HS-5 (cell line): Measurements from ENCODE around the gene TLK1.
"Not testable (repeated sequence)": the region's sequence is repeated elsewhere in the genome, so short reads cannot be mapped to it uniquely, and the experiment has no call there.

ENCODE experiments used
- DNase-seq: peaks from one replicate; pipeline ENCODE4 v3.0.0-alpha.2; 2012; ENCODE audit warnings: low read depth

The TLK1 gene

DNA sequence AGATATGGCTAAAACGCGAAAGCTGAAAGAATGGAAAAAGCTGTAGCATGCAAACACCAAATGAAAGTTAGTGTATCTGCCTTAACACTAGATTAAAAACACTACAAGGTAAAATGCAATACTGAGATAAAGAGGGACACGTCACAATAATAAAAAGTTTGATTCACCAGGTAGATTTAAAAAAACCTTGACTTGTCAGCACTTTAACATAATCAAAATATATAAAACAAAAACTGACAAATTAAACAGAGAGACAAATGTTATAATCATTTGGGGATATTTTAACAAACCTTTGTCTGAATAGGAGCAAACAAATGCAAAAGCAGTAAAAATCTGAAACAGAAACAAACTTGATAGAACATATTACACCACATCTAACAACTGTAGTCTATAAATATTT is 18.3 kb downstream of the TLK1 start:
- no peak for DNase-seq

DNA sequence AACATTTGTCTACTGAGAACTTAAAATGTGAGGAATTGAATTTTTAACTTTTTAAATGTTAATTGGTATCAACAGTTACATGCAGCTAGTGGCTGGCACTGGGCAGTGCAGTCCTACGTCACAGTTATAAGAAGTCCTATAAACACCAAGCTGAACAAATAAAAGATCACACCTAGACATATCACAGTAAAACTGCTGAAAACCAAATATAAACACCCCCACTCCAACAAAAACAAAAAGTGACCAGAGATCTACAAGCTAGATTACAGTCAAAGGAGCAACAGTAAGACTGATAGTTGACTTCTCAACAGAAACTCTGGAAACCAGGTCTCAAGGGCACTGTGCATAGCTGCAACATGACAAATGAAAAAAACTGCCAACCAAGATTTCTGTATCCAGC is 19.4 kb downstream of the TLK1 start:
- DNase-seq: no peak

GRCh38 chr2:171139860-171140259 is 20.8 kb downstream of the TLK1 start:
- no peak for DNase-seq

- no peak for DNase-seq
Observed at GRCh38 chr2:171136024-171136423, 24.7 kb downstream of the TLK1 start.

GRCh38 chr2:171134624-171135230 is 26.0 kb downstream of the TLK1 start:
- no peak for DNase-seq

DNA sequence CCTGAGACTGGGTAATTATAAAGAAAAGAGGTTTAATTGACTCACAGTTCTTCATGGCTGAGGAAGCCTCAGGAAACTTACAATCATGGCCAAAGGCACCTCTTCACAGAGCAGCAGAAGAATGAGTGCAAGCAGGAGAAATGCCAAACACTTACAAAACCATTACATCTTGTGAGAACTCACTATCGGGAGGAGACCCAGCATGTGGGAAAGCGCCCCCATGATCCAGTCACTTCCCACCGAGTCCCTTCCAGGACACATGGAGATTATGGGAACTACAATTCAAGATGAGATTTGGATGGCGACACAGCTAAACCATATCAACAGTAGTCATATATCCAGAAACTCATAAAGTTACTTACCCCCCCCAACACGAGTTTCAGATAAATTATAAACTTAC is 28.6 kb downstream of the TLK1 start:
- DNase-seq: no peak

DNA sequence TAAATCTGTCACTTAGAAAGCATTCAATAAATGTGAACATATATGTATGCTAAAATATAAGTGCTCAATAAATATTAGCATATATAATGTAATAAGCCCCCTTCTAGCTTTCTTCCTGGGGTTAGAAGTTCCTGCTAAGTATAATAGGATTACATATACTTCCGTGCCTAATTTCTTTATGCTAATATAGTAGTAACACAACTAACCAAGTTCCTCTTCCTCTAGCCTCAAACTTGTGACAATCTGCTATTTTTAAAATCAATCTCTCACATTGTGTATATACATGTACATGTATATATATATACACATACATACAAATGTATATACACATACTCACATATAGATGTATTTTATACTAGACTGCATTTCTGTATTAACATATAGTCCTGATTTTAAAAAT is 32.2 kb downstream of the TLK1 start:
- no peak for DNase-seq

- DNase-seq: no peak
Observed at GRCh38 chr2:171124541-171124940, 36.2 kb downstream of the TLK1 start.

- no peak for DNase-seq
Observed at GRCh38 chr2:171109571-171109970, 51.1 kb downstream of the TLK1 start.

- DNase-seq: no peak
Observed at GRCh38 chr2:171109020-171109419, 51.7 kb downstream of the TLK1 start.

DNA sequence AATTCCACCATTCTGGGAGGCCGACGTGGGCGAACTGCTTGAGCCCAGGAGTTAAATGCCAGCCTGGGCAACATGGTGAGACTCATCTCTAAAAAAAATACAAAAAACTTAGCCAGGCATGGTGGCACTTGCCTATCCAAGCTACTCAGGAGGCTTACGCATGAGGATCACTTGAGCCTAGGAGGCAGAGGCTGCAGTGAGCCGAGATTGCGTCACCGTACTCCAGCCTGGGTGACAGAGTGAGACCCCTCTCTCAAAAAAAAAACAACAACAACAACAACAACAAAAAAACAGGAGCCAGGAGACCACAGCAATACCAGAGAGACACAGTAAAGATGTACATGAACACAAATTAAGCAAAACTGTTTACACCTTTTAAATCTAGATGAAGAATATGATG is 52.9 kb downstream of the TLK1 start:
- DNase-seq: no peak

DNA sequence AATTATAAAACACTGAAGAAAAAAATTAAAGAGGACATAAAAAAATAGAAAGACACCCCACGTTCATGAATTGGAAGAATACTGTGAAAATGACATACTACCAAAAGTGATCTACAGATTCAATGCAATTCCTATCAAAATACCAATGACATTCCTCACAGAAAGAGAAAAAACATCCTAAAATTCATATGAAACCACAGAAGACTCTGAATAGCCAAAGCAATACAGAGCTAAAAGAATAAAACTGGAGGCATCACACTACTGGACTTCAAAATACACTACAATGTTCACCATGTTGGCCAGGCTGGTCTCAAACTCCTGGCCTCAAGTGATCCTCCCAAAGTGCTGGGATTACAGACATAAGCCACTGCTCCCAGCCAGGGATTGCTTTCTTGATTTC is 56.3 kb downstream of the TLK1 start:
- no peak for DNase-seq

- DNase-seq: no peak
Observed at GRCh38 chr2:171102802-171103201, 57.9 kb downstream of the TLK1 start.

GRCh38 chr2:171100370-171100769 is 60.3 kb downstream of the TLK1 start:
- DNase-seq: no peak

GRCh38 chr2:171098607-171099006 is 62.1 kb downstream of the TLK1 start:
- no peak for DNase-seq

GRCh38 chr2:171095014-171095582 is 65.6 kb downstream of the TLK1 start:
- DNase-seq: no peak

- not testable (repeated sequence) for DNase-seq
Observed at GRCh38 chr2:171091517-171091916, 69.2 kb downstream of the TLK1 start.

- DNase-seq: no peak
Observed at GRCh38 chr2:171089489-171089888, 71.2 kb downstream of the TLK1 start.

DNA sequence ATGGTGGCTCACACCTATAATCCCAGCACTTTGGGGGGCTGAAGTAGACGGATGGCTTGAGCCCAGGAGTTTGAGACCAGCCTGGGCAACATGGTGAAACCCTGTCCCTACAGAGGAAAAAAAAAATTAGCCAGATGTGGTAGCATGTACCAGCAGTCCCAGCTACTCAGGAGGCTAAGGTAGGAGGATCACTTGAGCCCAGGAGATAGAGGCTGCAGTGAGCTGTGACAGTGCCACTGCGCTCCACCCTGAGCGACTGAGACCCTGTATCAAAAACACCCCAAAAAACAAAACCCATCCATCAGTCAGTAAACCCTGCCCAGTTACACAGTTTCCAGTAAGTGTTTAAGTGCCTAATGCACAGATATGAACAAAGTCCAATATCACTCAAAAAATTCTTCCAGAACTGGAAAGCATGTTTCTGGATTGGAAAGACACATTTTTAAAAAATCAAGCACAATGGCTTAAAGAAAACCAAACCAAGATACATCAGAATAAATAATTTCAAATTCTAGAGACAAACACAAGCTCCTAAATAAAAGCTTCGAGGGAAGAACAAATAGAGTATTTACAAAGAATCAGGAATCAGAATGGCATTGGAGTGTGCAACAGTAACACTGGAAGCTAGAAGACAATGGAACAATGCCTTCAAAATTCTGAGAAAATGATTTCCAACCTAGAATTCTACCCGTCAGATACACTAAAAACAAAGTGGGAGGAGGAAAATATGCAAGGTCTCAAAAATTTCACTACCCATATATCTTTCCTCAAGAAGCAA is 72.4 kb downstream of the TLK1 start:
- DNase-seq: no peak

DNA sequence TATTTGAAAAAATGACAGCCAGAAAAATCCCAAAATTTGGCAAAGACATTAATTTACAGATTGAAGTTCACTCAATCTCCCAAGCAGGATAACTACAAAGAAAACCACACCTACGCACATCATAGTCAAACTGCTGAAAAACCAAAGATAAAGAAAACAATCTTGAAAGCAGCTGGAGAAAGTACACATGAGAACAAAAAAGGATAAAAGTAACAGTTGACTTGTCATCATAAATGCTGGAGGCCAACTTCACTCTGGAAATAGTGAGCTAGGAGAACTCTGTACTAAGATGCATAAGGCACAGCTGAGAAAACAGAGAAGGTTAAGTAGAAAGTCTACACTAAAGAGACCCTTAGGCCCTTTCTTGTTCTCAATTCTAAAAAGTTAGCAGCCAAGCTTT is 73.1 kb downstream of the TLK1 start:
- DNase-seq: no peak

DNA sequence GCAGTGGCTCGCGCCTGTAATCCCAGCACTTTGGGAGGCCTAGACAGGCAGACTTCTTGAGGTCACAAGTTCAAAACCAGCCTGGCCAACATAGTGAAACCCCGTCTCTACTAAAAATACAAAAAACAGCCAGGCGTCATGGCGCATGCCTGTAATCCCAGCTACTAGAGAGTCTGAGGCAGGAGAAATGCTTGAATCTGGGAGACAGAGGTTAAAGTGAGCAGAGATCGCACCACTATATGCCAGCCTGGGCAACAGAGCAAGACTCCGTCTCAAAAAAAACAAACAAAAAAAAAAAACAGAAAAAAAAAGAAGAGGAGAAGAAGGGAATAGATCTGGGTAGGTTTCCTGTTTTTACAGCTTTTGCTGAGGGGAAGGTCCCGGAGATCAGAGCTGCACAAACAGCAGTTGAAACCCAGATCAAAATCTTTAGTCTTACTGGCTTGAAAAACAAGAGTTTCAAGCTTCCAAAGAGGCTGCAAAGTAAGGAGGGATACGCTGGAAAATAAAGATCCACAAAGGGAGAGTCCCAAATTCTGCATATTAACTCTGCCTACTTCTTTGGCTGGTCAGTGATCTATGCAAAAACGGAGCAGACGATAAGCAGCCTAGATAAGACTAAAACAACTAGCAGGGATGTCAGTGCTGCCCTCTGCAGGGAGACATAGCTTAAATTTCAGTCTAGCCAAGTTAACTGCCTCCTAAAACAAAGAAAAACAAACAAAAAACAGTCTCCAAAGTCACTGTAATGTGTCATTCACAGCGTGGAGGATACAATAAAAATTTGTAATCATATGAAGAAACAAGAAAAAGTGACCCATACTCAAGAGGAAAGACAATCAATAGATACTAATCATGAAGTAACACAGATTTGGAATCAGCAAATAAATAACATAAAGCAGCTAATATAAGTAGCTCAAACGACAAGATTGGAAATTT is 74.1 kb downstream of the TLK1 start:
- DNase-seq: no peak

DNA sequence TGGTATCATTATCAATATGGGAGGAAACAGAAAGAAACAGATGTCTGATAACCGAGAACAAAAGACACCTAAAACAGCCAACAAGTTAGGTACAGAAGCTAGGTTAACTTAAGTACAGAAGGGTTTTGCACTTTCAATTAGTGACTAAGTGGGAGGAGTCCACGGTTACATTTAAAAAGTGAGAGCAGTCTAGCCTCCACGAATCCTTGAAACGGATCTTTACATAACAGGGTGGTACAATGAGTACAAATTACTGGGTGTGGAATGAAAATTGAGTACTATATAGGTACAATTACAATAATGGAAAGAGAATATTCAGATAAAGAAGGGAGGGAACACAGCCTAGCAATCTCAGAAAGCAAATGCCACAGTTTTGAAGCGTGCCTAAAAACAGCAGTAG is 76.6 kb downstream of the TLK1 start:
- no peak for DNase-seq

- no peak for DNase-seq
Observed at GRCh38 chr2:171083451-171083850, 77.2 kb downstream of the TLK1 start.
